Measurements from ENCODE around the gene PKIB. TPM values are rescaled to one million over a fixed set of nuclear protein-coding genes. Genes with fewer than 3 reads are reported as not detected.

PKIB gene
- polyA plus RNA-seq, 1 donor (not counting 4 experiments of a cell fraction or from before 2014, with no cell fraction given): 8.7 TPM

GRCh38 chr6:122647765-122648164 is 37.6 kb downstream of the PKIB start:
- Histone ChIP-seq H3K9ac (ENCODE audit: control insufficient read depth, extremely low read depth, insufficient read depth, low read length) (no peak overlapping the region), H3K4me1 (ENCODE audit: control insufficient read depth, extremely low read depth, insufficient read depth, low read length) (peaks cover 5% of the 10 kb centered on the region), H2AFZ (ENCODE audit: control insufficient read depth, low read length) (no peak overlapping the region), H3K4me2 (ENCODE audit: control insufficient read depth, extremely low read depth, insufficient read depth, low read depth, low read length) (no peak overlapping the region), H3K4me3 (ENCODE audit: control insufficient read depth in 2 of 3, extremely low read depth in 1 of 3, insufficient read depth in 2 of 3, low read depth in 1 of 3, low read length in 3 of 3) (no peak overlapping the region), H3K27ac (ENCODE audit: control insufficient read depth, insufficient read depth, low read length) (no peak overlapping the region), H3K9me3 (ENCODE audit: control insufficient read depth, low read depth, low read length) (no peaks in the 10 kb centered on the region), H3K9me1 (ENCODE audit: control insufficient read depth, extremely low read depth, insufficient read depth, low read length) (no peaks in the 10 kb centered on the region), H4K20me1 (ENCODE audit: control insufficient read depth, extremely low read depth, insufficient read depth, low read length) (no peaks in the 10 kb centered on the region), H3K79me2 (ENCODE audit: control insufficient read depth, insufficient read depth, low read length) (no peaks in the 10 kb centered on the region), H3K36me3 (ENCODE audit: control insufficient read depth in 2 of 2, extremely low read depth in 1 of 2, insufficient read depth in 2 of 2, low read length in 2 of 2) (no peaks in the 10 kb centered on the region), H3K27me3 (ENCODE audit: control insufficient read depth, extremely low read depth, insufficient read depth, low read length) (no peaks in the 10 kb centered on the region)
- peak; percentile 88 for FAIRE-seq
- dilution Hi-C loops (cut with MboI; ENCODE audit: extremely low pct_ligation_motif_present, low sequenced_read_pairs): no loop called here
- DNase-seq (ENCODE audit: low read depth, low spot score): peak; percentile 9
- TF ChIP-seq EZH2 (IDR thresholded peaks at IDR 0.05; ENCODE audit: low read length) (no peak), CTCF (optimal IDR thresholded peaks at IDR 0.05 in 1 of 3, IDR thresholded peaks at IDR 0.05 in 1 of 3, conservative IDR thresholded peaks at IDR 0.05 in 1 of 3; ENCODE audit: extremely low read depth in 1 of 3, insufficient read depth in 2 of 3, low read length in 3 of 3) (no peak)

GRCh38 chr6:122648726-122649125 is 38.5 kb downstream of the PKIB start:
- Histone ChIP-seq H3K4me1 (ENCODE audit: control insufficient read depth, extremely low read depth, insufficient read depth, low read length) (peaks cover 12% of the 10 kb centered on the region), H3K4me3 (ENCODE audit: control insufficient read depth in 2 of 3, extremely low read depth in 1 of 3, insufficient read depth in 2 of 3, low read depth in 1 of 3, low read length in 3 of 3) (no peak overlapping the region), H2AFZ (ENCODE audit: control insufficient read depth, low read length) (no peak overlapping the region), H3K79me2 (ENCODE audit: control insufficient read depth, insufficient read depth, low read length) (no peaks in the 10 kb centered on the region), H3K36me3 (ENCODE audit: control insufficient read depth in 2 of 2, extremely low read depth in 1 of 2, insufficient read depth in 2 of 2, low read length in 2 of 2) (no peaks in the 10 kb centered on the region), H3K27me3 (ENCODE audit: control insufficient read depth, extremely low read depth, insufficient read depth, low read length) (no peaks in the 10 kb centered on the region), H3K4me2 (ENCODE audit: control insufficient read depth, extremely low read depth, insufficient read depth, low read depth, low read length) (no peak overlapping the region), H3K9me1 (ENCODE audit: control insufficient read depth, extremely low read depth, insufficient read depth, low read length) (no peaks in the 10 kb centered on the region), H3K9ac (ENCODE audit: control insufficient read depth, extremely low read depth, insufficient read depth, low read length) (no peak overlapping the region), H4K20me1 (ENCODE audit: control insufficient read depth, extremely low read depth, insufficient read depth, low read length) (no peaks in the 10 kb centered on the region), H3K27ac (ENCODE audit: control insufficient read depth, insufficient read depth, low read length) (no peak overlapping the region), H3K9me3 (ENCODE audit: control insufficient read depth, low read depth, low read length) (no peaks in the 10 kb centered on the region)
- FAIRE-seq (no peak), DNase-seq (ENCODE audit: low read depth, low spot score) (no peak)
- TF ChIP-seq EZH2 (IDR thresholded peaks at IDR 0.05; ENCODE audit: low read length): no peak
- no peak for TF ChIP-seq CTCF (optimal IDR thresholded peaks at IDR 0.05 in 1 of 3, IDR thresholded peaks at IDR 0.05 in 1 of 3, conservative IDR thresholded peaks at IDR 0.05 in 1 of 3; ENCODE audit: extremely low read depth in 1 of 3, insufficient read depth in 2 of 3, low read length in 3 of 3)
- dilution Hi-C loops (cut with MboI; ENCODE audit: extremely low pct_ligation_motif_present, low sequenced_read_pairs): no loop called here
